Natural killer cell (primary cell): ENCODE measurements around the gene CHD5. TPM values are rescaled to one million over a fixed set of nuclear protein-coding genes. Genes with fewer than 3 reads are reported as not detected.

ENCODE experiments used
- ATAC-seq, 3 donors: fragments of 150-1000 bp in 2 of 3; fragments of 200-7000 bp in 1 of 3; cut with Tn5 transposase; 1 replicate in 1 of 3; 2 replicates in 2 of 3; pipeline ENCODE4 v1.10.0; 2021; ENCODE audit warnings: mild to moderate bottlenecking in 2 of 3, moderate library complexity in 2 of 3
- DNase-seq, 2 donors: peaks; one replicate each; pipeline versions ENCODE4 v3.0.0 to v3.0.0-alpha.2; 2013 to 2021; ENCODE audit warnings: mixed read lengths in 1 of 2
- H3K27ac ChIP-seq: one replicate; pipeline ENCODE4 v1.5.1; 2013; ENCODE audit warnings: mild to moderate bottlenecking, low read length
- H3K27me3 ChIP-seq: one replicate; pipeline ENCODE4 v1.6.1; 2013; ENCODE audit warnings: low read length; ENCODE audit not compliant: control insufficient read depth, insufficient read depth
- H3K36me3 ChIP-seq: one replicate; pipeline ENCODE4 v1.6.1; 2013; ENCODE audit warnings: low read length; ENCODE audit not compliant: control insufficient read depth, insufficient read depth
- H3K4me1 ChIP-seq: one replicate; pipeline ENCODE4 v1.6.1; 2013; ENCODE audit warnings: low read length; ENCODE audit not compliant: control insufficient read depth, insufficient read depth
- H3K4me3 ChIP-seq: one replicate; pipeline ENCODE4 v1.5.1; 2013; ENCODE audit warnings: low read length
- H3K9me3 ChIP-seq: one replicate; pipeline ENCODE4 v1.6.1; 2013; ENCODE audit warnings: low read length; ENCODE audit not compliant: control insufficient read depth, insufficient read depth
- H3K27ac Mint-ChIP-seq, 2 donors: one replicate each; pipeline ENCODE4 v1.8.0; 2022; ENCODE audit warnings: mild to moderate bottlenecking in 2 of 2, mixed read lengths in 2 of 2, moderate library complexity in 1 of 2
- H3K27me3 Mint-ChIP-seq, 2 donors: one replicate each; pipeline ENCODE4 v1.8.0; 2022; ENCODE audit warnings: low read depth in 2 of 2, mixed read lengths in 2 of 2
- H3K36me3 Mint-ChIP-seq: one replicate; pipeline ENCODE4 v1.8.0; 2022; ENCODE audit warnings: mixed read lengths
- H3K4me1 Mint-ChIP-seq, 2 donors: one replicate each; pipeline ENCODE4 v1.8.0; 2022; ENCODE audit warnings: mixed read lengths in 2 of 2
- H3K4me3 Mint-ChIP-seq: one replicate; pipeline ENCODE4 v1.8.0; 2022; ENCODE audit warnings: mild to moderate bottlenecking, moderate library complexity, mixed read lengths
- H3K9me3 Mint-ChIP-seq, 2 donors: one replicate each; pipeline ENCODE4 v1.8.0; 2022; ENCODE audit warnings: mixed read lengths in 2 of 2
- CTCF ChIP-seq: fragments of 200-600 bp; IDR thresholded peaks from one replicate; pipeline ENCODE4 v1.8.0; 2022; ENCODE audit warnings: antibody characterized with exemption
- WGBS: methylation state at CpG from one replicate; pipeline ENCODE4 v1.1.7; 2013; ENCODE audit warnings: missing lambda C conversion rate; ENCODE audit not compliant: insufficient coverage; 5-methylcytosine and 5-hydroxymethylcytosine counted together
- intact Hi-C: fragments of 100-400 bp; cut with micrococcal nuclease; formaldehyde crosslinking; loops from one replicate; pipeline ENCODE4 v1.14.2; 2022
- total RNA-seq, 4 donors: library from RNA; stranded (reverse); fragments of 120-200 nt in 1 of 4; gene quantifications; one replicate each; pipeline versions ENCODE4 v1.2.3 to v1.2.4, GENCODE V29; 2013 to 2022

Gene CHD5
- total RNA-seq, 3 donors from 2014 or later (not counting 1 experiment from before 2014, with no cell fraction given): 0.34 to 1.2 (median 0.73) TPM

DNA sequence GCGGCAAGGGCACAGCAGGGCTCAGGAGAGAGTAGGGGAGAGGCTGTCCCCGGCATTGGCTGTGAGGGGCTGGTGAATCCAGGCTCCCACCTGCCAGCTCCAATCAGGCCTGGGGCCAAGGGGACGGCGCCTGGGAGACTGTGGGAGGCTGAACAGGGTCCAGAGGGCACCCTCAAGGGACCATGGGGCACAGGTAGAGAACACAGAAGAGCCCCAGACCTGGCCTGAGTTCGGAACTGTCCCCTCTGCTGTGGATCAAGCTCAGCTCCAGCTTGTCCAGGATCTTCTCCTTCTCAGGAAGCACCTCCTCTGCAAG, 67.5 kb downstream of the CHD5 start:
- ATAC-seq (no peak), DNase-seq (no peak)
- Mint-ChIP-seq H3K4me3 (no peak overlapping the region), H3K27ac (no peak overlapping the region), H3K36me3 (peaks cover 9% of the 10 kb centered on the region), H3K9me3 (peaks cover 5 to 6% of the 10 kb centered on the region in 2 donors), H3K27me3 (peaks cover 0 to 7% of the 10 kb centered on the region in 2 donors), H3K4me1 (peaks cover 0 to 7% of the 10 kb centered on the region in 2 donors)
- no peak overlapping the region for H3K27ac ChIP-seq
- 69% methylated on average over 5 of the region's 5 CpGs for WGBS
- no peaks in the 10 kb centered on the region for H3K9me3 ChIP-seq
- no peak for TF ChIP-seq CTCF
- intact Hi-C loops: no loop called here
- no peaks in the 10 kb centered on the region for H3K27me3 ChIP-seq
- no peaks in the 10 kb centered on the region for H3K4me1 ChIP-seq
- H3K36me3 ChIP-seq: no peaks in the 10 kb centered on the region
- H3K4me3 ChIP-seq: no peak overlapping the region

DNA sequence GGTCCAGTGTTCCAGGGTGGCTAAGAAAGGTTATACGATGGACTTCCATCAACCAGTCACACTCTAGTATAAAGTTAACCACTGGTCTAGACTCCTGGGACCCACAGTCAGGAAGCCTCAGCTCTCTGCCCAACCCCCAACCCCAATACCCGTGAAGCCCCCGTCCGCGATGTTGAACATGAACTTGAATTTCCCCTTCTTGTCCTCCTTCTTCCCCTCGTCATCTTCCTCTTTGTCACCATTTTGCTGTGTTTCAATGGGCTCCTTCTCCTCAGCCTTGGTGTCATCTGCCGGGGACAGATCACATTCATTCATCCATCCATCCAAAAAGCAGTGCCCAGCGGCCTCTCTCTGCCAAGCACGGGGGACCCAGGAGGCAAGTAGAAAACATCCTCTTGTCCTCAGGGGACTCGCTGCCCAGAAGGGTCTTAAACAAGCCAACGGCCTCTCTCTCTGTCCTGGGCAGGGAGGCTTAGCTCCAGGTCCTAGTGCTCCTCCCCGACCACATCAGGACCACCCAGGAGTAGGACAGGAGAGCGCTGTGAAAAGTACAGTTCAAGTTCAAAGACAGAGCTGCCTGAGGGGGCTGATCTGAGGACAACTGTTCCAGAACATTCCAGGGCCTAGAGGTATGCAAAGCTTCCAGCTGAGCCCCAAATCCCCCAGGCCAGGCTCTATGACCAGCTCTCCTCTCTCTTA, 68.0 kb downstream of the CHD5 start:
- peaks cover 5 to 6% of the 10 kb centered on the region in 2 donors for H3K9me3 Mint-ChIP-seq
- H3K27me3 Mint-ChIP-seq: peaks cover 0 to 11% of the 10 kb centered on the region in 2 donors
- TF ChIP-seq CTCF: no peak
- no peaks in the 10 kb centered on the region for H3K36me3 ChIP-seq
- no peaks in the 10 kb centered on the region for H3K9me3 ChIP-seq
- 90% methylated on average over 13 of the region's 13 CpGs for whole genome bisulfite sequencing
- H3K4me3 ChIP-seq: no peak overlapping the region
- H3K27me3 ChIP-seq: no peaks in the 10 kb centered on the region
- no peak overlapping the region for H3K4me3 Mint-ChIP-seq
- H3K36me3 Mint-ChIP-seq: peaks cover 8% of the 10 kb centered on the region
- H3K4me1 Mint-ChIP-seq: peaks cover 0 to 7% of the 10 kb centered on the region in 2 donors
- no peak for DNase-seq
- no peak for ATAC-seq
- H3K27ac Mint-ChIP-seq: no peak overlapping the region
- intact Hi-C loops: no loop called here
- no peaks in the 10 kb centered on the region for H3K4me1 ChIP-seq
- no peak overlapping the region for H3K27ac ChIP-seq

- Histone ChIP-seq H3K9me3 (no peaks in the 10 kb centered on the region), H3K36me3 (no peaks in the 10 kb centered on the region), H3K27ac (no peak overlapping the region), H3K4me3 (no peak overlapping the region), H3K4me1 (no peaks in the 10 kb centered on the region), H3K27me3 (no peaks in the 10 kb centered on the region)
- intact Hi-C loops: no loop called here
- 94% methylated on average over 24 of the region's 24 CpGs for WGBS
- ATAC-seq: no peak
- Mint-ChIP-seq H3K27ac (no peak overlapping the region), H3K4me1 (peaks cover 0 to 7% of the 10 kb centered on the region in 2 donors), H3K36me3 (peaks cover 2% of the 10 kb centered on the region), H3K27me3 (peaks cover 0 to 11% of the 10 kb centered on the region in 2 donors), H3K4me3 (no peak overlapping the region), H3K9me3 (no peaks in the 10 kb centered on the region)
- no peak for DNase-seq
- TF ChIP-seq CTCF: no peak
These were observed 68.5 kb downstream of the CHD5 start for GRCh38 chr1:6111571-6111970.

DNA sequence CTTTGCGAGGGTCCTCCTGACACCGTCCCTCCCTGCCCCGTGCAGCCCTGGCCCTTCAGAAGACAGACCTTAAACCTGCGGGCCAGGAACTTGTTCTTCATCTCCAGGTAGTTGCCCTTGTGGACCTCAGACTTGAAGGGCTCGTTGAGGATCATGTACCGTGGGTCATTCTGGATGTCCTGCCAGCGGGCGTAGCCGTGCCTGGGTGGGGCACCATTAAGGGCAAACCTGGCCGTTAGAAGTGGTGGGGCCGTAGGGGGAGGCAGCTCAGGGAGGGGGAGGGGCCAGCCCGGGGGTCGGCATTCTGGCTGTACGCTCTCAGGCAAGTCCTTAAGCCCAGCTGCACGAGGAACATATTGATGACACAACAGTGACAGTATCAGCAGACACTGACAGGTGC, 69.8 kb downstream of the CHD5 start:
- Mint-ChIP-seq H3K9me3 (no peaks in the 10 kb centered on the region), H3K4me1 (peaks cover 0 to 7% of the 10 kb centered on the region in 2 donors), H3K27ac (no peak overlapping the region), H3K4me3 (no peak overlapping the region), H3K27me3 (peaks cover 0 to 11% of the 10 kb centered on the region in 2 donors), H3K36me3 (no peaks in the 10 kb centered on the region)
- Histone ChIP-seq H3K4me3 (no peak overlapping the region), H3K27me3 (no peaks in the 10 kb centered on the region), H3K36me3 (no peaks in the 10 kb centered on the region), H3K4me1 (no peaks in the 10 kb centered on the region), H3K27ac (no peak overlapping the region), H3K9me3 (no peaks in the 10 kb centered on the region)
- no peak for TF ChIP-seq CTCF
- 81% methylated on average over 15 of the region's 15 CpGs for WGBS
- ATAC-seq (no peak), DNase-seq (no peak)
- intact Hi-C loops: no loop called here
